Peyer's patch (tissue), 4 donors: Measurements from ENCODE around the gene CFAP53.

Experiments used
- CTCF ChIP-seq, 6 experiments: fragments of 450-650 bp in 4 of 6; fragments of 200-600 bp in 2 of 6; sonication (generic) in 1 of 6; IDR thresholded peaks; one replicate each; pipeline ENCODE4 v1.5.1; 2017 to 2019; ENCODE audit warnings: antibody characterized with exemption in 6 of 6, mild to moderate bottlenecking in 3 of 6, moderate library complexity in 1 of 6
- POLR2A ChIP-seq, 2 donors: fragments of 450-650 bp; IDR thresholded peaks; one replicate each; pipeline ENCODE4 v1.5.1; 2017; ENCODE audit warnings: antibody characterized with exemption in 2 of 2, mild to moderate bottlenecking in 2 of 2, moderate library complexity in 2 of 2

GRCh38 chr18:50286391-50287027 is 20.2 kb upstream of the CFAP53 start:
- no peak for TF ChIP-seq CTCF (IDR thresholded peaks at IDR 0.05)
- no peak for TF ChIP-seq POLR2A (IDR thresholded peaks at IDR 0.05)
